Esophagus (tissue), 2 donors: ENCODE data around the gene CROCC. TPM values are rescaled to one million over a fixed set of nuclear protein-coding genes. Genes with fewer than 3 reads are reported as not detected.
"Not testable (repeated sequence)": the region's sequence is repeated elsewhere in the genome, so short reads cannot be mapped to it uniquely, and the experiment has no call there.

Experiments used
- H3K27ac ChIP-seq, 2 donors: one replicate each; pipeline ENCODE4 v1.5.1; 2013; ENCODE audit warnings: low read depth in 2 of 2, mild to moderate bottlenecking in 2 of 2, inconsistent platforms in 1 of 2, low read length in 1 of 2, moderate library complexity in 1 of 2
- H3K27me3 ChIP-seq, 2 donors: one replicate each; pipeline ENCODE4 v1.6.1; 2013; ENCODE audit warnings: low read length in 2 of 2, control low read depth in 1 of 2, mild to moderate bottlenecking in 1 of 2; ENCODE audit not compliant: insufficient read depth in 2 of 2, control insufficient read depth in 1 of 2
- H3K36me3 ChIP-seq, 2 donors: one replicate each; pipeline ENCODE4 v1.6.1; 2013; ENCODE audit warnings: low read length in 1 of 2; ENCODE audit not compliant: control insufficient read depth in 2 of 2, insufficient read depth in 2 of 2
- H3K4me1 ChIP-seq, 2 donors: one replicate each; pipeline ENCODE4 v1.6.1; 2013; ENCODE audit warnings: low read length in 1 of 2; ENCODE audit not compliant: control insufficient read depth in 2 of 2, insufficient read depth in 2 of 2
- H3K4me3 ChIP-seq, 2 donors: one replicate each; pipeline ENCODE4 v1.5.1; 2013; ENCODE audit warnings: low read length in 2 of 2, mild to moderate bottlenecking in 2 of 2, low read depth in 1 of 2, moderate library complexity in 1 of 2
- H3K9me3 ChIP-seq, 2 donors: one replicate each; pipeline ENCODE4 v1.6.1; 2013; ENCODE audit warnings: mild to moderate bottlenecking in 2 of 2, low read depth in 1 of 2, low read length in 1 of 2, moderate library complexity in 1 of 2; ENCODE audit not compliant: control insufficient read depth in 2 of 2, insufficient read depth in 1 of 2
- WGBS, 2 donors: extraction: QIAGEN DNeasy Blood & Tissue Kit; methylation state at CpG; one replicate each; pipeline ENCODE4 v1.1.7; 2013; 5-methylcytosine and 5-hydroxymethylcytosine counted together
- polyA plus RNA-seq, 2 donors: library from polyadenylated mRNA; stranded (reverse); fragments of 200-250 nt; gene quantifications; one replicate each; pipeline ENCODE4 v1.2.3, GENCODE V29; 2013
- donor health status: healthy with polysubstance abuse.
- donor health status: Bipolar disorder and iron deficiency.

Gene CROCC
- polyA plus RNA-seq, 2 donors: 15.5 to 64.1 TPM

DNA sequence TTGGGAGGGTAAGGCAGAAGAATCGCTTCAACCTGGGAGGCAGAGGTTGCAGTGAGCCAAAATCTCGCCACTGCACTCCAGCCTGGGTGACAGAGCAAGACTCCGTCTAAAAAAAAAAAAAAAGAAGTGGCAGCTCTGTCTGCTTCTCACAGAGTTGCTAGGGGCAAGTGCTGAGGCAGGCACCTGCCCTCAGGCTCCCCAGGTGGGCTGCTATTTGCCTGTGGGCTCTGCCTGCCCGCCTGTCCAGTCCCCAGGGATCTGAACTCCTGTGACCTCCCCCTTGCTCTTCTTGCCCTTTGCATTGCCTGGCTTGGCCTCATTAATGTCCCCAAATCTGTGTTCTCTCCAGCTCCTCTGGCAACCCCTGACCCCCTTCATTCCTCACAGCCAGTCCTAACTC is 30.6 kb downstream of the CROCC start:
- H3K9me3 ChIP-seq, H3K27me3 ChIP-seq, H3K4me3 ChIP-seq, H3K27ac ChIP-seq, H3K4me1 ChIP-seq: not testable (repeated sequence)
- H3K36me3 ChIP-seq: peaks cover 0 to 16% of the 10 kb centered on the region in 2 donors
- 92 to 96% methylated on average over 3 to 4 of the region's 4 CpGs for WGBS, 2 donors

DNA sequence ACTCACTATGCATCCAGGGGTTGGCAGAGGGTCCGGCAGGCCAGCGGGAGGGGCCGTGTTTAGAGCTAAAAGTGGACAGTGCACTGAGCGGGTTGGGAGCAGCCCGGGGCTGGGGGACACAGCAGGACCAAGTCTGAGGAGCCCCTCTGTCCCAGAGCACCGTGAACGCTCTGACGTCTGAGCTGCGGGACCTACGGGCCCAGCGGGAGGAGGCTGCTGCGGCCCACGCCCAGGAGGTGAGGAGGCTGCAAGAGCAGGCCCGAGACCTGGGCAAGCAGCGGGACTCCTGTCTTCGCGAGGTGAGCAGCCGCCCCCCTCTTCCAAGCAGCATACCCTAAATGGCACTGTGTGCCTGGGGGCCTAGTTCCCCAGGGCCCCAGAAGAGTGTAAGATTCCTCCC is 32.8 kb downstream of the CROCC start:
- H3K27me3 ChIP-seq: no peaks in the 10 kb centered on the region
- no peak overlapping the region for H3K27ac ChIP-seq
- 94 to 96% methylated on average over 16 to 18 of the region's 18 CpGs for WGBS, 2 donors
- no peaks in the 10 kb centered on the region for H3K9me3 ChIP-seq
- no peak overlapping the region for H3K4me3 ChIP-seq
- H3K36me3 ChIP-seq: peaks cover 0 to 22% of the 10 kb centered on the region in 2 donors
- peaks cover 0 to 2% of the 10 kb centered on the region in 2 donors for H3K4me1 ChIP-seq

DNA sequence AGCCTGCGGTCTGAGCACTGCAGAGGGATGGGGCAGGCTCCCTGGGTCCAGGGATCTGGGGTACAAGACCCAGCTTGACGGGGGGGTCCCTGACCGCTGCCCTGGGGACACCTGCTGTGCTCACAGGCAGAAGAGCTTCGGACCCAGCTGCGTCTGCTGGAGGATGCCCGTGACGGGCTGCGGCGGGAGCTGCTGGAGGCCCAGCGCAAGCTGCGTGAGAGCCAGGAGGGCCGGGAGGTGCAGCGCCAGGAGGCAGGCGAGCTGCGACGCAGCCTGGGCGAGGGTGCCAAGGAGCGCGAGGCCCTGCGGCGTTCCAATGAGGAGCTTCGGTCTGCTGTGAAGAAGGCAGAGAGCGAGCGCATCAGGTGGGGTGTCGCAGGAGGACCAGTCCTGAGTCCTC is 33.5 kb downstream of the CROCC start:
- Histone ChIP-seq H3K9me3 (no peaks in the 10 kb centered on the region), H3K4me3 (no peak overlapping the region), H3K36me3 (peaks cover 0 to 22% of the 10 kb centered on the region in 2 donors), H3K27ac (no peak overlapping the region), H3K4me1 (peaks cover 0 to 2% of the 10 kb centered on the region in 2 donors), H3K27me3 (no peaks in the 10 kb centered on the region)
- 90 to 92% methylated on average over 25 of the region's 25 CpGs for WGBS, 2 donors

DNA sequence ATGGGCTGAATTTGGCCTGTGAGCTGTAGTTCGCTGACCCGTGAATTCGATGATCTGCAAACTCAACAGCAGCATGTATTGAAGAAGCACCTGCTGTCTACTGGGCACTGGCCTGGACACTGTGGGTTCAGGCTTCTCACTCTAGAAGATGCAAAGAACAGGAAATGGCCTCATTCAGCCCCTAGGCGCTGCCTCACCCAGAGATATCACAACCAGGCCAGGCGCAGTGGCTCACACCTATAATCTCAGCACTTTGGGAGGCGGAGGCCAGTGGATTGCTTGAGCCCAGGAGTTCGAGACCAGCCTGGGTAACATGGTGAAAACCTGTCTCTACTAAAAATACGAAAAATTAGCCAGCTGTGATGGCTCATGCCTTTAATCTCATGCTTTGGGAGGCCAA is 35.0 kb downstream of the CROCC start:
- 93 to 94% methylated on average over 8 of the region's 8 CpGs for WGBS, 2 donors
- Histone ChIP-seq H3K27ac (no peak overlapping the region), H3K4me1 (no peaks in the 10 kb centered on the region), H3K9me3 (no peaks in the 10 kb centered on the region), H3K36me3 (peaks cover 0 to 22% of the 10 kb centered on the region in 2 donors), H3K27me3 (no peaks in the 10 kb centered on the region), H3K4me3 (no peak overlapping the region)

DNA sequence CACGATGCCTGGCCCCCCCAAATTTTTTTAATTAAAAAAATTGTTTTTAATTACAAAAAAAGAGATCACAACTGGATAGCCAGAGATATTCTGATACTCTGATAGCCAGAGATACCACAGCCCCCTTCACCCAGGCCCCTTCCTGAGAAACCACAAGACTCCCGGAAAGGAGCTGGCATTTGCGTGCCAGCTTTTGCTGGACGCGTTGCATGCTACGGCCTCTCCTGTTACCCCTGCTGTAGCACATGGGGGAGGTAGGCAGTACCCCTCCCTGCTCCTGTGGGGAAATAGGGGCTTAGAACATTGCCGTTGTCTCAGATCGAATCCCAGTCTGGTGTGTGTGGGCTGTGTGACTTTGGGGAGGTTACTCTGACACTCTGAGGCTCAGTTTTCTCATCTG is 36.0 kb downstream of the CROCC start:
- peaks cover 0 to 23% of the 10 kb centered on the region in 2 donors for H3K36me3 ChIP-seq
- no peak overlapping the region for H3K27ac ChIP-seq
- 81 to 88% methylated on average over 8 of the region's 8 CpGs for WGBS, 2 donors
- no peak overlapping the region for H3K4me3 ChIP-seq
- no peaks in the 10 kb centered on the region for H3K9me3 ChIP-seq
- no peaks in the 10 kb centered on the region for H3K4me1 ChIP-seq
- H3K27me3 ChIP-seq: no peaks in the 10 kb centered on the region

DNA sequence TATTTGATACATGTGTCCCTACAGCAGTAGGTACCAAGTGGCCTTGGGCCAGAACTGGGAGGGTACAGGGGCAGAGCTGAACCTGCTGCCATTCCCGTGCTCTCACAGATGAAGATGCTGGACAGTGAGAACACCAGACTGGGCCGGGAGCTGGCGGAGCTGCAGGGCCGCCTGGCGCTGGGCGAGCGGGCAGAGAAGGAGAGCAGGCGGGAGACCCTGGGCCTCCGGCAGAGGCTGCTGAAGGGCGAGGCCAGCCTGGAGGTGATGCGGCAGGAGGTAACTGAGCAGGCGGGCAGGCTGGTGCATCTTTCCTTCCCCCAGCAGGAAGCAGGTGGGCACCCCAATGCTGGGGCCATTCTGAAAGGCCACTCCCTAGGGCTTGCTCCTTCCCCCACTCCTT is 36.7 kb downstream of the CROCC start:
- Histone ChIP-seq H3K9me3 (no peaks in the 10 kb centered on the region), H3K4me1 (no peaks in the 10 kb centered on the region), H3K36me3 (peaks cover 0 to 23% of the 10 kb centered on the region in 2 donors), H3K27me3 (no peaks in the 10 kb centered on the region), H3K4me3 (no peak overlapping the region), H3K27ac (no peak overlapping the region)
- 97% methylated on average over 12 of the region's 12 CpGs for WGBS, 2 donors

DNA sequence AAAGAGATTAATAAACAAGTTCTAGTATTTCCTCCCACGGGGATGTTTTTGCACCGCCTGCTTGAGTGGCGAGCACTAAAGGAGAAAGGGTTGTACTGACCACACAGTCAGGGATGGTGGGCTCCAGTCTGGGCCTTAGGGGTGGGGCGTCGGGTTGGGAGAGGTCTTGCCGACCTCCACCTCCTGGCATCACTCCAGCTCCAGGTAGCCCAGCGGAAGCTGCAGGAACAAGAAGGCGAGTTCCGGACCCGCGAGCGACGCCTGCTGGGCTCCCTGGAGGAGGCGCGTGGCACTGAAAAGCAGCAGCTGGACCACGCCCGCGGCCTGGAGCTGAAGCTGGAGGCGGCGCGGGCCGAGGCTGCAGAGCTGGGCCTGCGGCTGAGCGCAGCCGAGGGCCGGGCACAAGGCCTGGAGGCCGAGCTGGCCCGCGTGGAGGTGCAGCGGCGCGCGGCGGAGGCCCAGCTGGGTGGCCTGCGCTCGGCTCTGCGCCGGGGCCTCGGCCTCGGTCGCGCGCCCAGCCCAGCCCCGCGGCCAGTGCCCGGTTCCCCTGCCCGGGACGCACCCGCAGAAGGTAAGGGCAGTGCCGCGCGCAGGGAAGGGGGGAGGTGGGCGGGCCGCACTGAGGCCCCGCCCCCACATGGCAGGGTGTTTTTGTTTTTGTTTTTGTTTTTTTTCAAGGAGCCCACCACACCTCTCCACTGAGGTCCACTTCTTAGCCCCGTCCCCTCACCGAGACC is 39.0 kb downstream of the CROCC start:
- Histone ChIP-seq H3K9me3 (no peaks in the 10 kb centered on the region), H3K4me3 (peak overlapping the region; percentile 40 to 43), H3K27me3 (no peaks in the 10 kb centered on the region), H3K4me1 (no peaks in the 10 kb centered on the region), H3K27ac (peak overlapping the region in 1 of 2 donors; percentile 28), H3K36me3 (peaks cover 0 to 15% of the 10 kb centered on the region in 2 donors)
- WGBS, 2 donors: 16 to 25% methylated on average over 45 to 57 of the region's 57 CpGs

DNA sequence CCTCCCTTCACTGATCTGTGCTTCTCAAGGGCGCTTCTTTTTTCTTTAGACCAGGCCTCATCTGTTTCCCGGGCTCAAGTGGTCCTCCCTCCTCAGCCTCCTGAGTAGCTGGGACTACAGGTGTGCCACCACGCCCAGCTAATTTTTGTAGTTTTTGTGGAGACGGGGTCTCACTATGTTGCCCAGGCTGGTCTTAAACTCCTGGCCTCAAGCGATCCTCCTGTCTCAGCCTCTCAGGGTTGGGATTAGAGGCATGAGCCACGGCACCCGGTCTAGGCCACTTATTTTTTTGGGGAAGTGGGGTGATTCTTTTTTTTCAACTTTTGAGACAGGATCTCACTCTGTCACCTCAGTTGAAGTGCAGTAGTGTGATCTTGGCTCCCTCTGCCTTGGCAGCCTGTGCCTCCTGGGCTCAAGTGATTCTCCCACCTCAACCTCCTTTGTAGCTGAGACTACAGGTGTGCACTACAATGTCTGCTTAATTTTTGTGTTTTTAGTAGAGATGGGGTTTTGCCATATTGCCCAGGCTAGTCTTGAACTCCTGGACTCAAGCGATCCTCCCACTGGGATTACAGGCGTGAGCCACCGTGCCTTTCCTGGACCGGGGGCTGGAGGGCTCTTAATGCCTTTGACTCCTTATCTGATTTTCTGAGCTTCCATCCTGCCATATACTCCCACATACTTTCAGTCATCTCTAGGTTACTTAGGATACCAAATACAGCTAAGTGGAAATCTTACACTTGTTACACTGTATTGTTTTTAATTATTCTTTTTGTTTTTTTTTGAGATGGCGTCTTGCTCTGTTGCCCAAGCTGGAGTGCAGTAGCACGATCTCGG is 39.8 kb downstream of the CROCC start:
- H3K27me3 ChIP-seq: no peaks in the 10 kb centered on the region
- WGBS, 2 donors: 87 to 90% methylated on average over 14 of the region's 14 CpGs
- no peak overlapping the region for H3K27ac ChIP-seq
- peaks cover 0 to 21% of the 10 kb centered on the region in 2 donors for H3K36me3 ChIP-seq
- no peak overlapping the region for H3K4me3 ChIP-seq
- no peaks in the 10 kb centered on the region for H3K9me3 ChIP-seq
- H3K4me1 ChIP-seq: no peaks in the 10 kb centered on the region

DNA sequence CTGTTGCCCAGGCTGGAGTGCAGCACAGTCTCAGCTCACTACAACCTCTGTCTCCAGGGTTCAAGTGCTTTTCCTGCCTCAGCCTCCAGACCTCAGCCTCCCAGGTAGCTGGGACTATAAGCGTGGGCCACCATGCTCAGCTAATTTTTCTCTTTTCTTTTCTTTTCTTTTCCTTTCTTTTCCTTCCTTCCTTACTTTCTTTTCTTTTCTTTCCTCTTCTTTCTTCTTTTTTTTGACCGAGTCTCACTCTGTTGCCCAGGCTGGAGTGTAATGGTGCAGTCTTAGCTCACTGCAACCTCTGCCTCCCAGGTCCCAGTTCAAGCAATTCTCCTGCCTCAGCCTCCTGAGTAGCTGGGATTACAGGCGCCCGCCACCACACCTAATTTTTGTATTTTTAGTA is 42.4 kb downstream of the CROCC start:
- not testable (repeated sequence) for H3K27me3 ChIP-seq, H3K4me1 ChIP-seq, H3K4me3 ChIP-seq, H3K27ac ChIP-seq, H3K9me3 ChIP-seq
- H3K36me3 ChIP-seq: peaks cover 0 to 25% of the 10 kb centered on the region in 2 donors
- WGBS, 2 donors: 95 to 96% methylated on average over 4 of the region's 4 CpGs
